Neural progenitor cell (in vitro differentiated cells): Measurements from ENCODE around the gene HBZ.

Experiments used
- EZH2phosphoT487 ChIP-seq: fragments of 200-600 bp; sonication (generic); IDR thresholded peaks from 2 replicates; pipeline ENCODE4 v1.6.1; 2017; ENCODE audit warnings: antibody characterized with exemption
- TF ChIP-seq, protein P1 (sequence below): fragments of 200-600 bp; sonication (generic); IDR thresholded peaks from 2 replicates; pipeline ENCODE4 v1.5.1; 2017; ENCODE audit warnings: antibody characterized with exemption, mild to moderate bottlenecking

DNA sequence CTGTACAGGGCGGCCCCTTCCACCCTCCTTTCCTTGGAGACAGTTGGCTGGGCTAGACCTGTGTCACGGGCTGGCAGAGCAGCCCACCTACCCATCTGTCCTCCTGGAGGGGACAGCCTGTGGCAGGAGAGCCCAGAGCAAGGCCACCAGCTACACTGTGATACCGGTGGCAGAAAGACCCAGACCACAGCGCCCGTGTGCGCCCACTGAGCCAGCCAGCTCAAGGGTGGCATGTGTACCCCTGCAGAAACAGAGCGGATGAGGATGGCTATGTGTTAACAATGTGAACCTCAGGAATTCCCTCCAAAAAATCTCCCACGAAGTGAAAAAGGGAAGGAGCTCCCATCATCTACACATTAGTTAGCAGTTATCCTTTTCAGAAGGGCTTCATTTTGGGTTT is 34.9 kb downstream of the HBZ start:
- TF ChIP-seq, protein P1, sequence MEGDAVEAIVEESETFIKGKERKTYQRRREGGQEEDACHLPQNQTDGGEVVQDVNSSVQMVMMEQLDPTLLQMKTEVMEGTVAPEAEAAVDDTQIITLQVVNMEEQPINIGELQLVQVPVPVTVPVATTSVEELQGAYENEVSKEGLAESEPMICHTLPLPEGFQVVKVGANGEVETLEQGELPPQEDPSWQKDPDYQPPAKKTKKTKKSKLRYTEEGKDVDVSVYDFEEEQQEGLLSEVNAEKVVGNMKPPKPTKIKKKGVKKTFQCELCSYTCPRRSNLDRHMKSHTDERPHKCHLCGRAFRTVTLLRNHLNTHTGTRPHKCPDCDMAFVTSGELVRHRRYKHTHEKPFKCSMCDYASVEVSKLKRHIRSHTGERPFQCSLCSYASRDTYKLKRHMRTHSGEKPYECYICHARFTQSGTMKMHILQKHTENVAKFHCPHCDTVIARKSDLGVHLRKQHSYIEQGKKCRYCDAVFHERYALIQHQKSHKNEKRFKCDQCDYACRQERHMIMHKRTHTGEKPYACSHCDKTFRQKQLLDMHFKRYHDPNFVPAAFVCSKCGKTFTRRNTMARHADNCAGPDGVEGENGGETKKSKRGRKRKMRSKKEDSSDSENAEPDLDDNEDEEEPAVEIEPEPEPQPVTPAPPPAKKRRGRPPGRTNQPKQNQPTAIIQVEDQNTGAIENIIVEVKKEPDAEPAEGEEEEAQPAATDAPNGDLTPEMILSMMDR = no peak
- no peak for TF ChIP-seq EZH2phosphoT487
